HG03280 (cell line): Measurements from ENCODE around the gene FBXL20.
"Not testable (repeated sequence)": the region's sequence is repeated elsewhere in the genome, so short reads cannot be mapped to it uniquely, and the experiment has no call there.

Experiments
- ATAC-seq: cut with Tn5 transposase; IDR thresholded peaks from one replicate; pipeline ENCODE4 v1.9.1; 2021; ENCODE audit warnings: mild to moderate bottlenecking, moderate library complexity; ENCODE audit not compliant: unreplicated experiment

Gene FBXL20, protein sequence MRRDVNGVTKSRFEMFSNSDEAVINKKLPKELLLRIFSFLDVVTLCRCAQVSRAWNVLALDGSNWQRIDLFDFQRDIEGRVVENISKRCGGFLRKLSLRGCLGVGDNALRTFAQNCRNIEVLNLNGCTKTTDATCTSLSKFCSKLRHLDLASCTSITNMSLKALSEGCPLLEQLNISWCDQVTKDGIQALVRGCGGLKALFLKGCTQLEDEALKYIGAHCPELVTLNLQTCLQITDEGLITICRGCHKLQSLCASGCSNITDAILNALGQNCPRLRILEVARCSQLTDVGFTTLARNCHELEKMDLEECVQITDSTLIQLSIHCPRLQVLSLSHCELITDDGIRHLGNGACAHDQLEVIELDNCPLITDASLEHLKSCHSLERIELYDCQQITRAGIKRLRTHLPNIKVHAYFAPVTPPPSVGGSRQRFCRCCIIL

DNA sequence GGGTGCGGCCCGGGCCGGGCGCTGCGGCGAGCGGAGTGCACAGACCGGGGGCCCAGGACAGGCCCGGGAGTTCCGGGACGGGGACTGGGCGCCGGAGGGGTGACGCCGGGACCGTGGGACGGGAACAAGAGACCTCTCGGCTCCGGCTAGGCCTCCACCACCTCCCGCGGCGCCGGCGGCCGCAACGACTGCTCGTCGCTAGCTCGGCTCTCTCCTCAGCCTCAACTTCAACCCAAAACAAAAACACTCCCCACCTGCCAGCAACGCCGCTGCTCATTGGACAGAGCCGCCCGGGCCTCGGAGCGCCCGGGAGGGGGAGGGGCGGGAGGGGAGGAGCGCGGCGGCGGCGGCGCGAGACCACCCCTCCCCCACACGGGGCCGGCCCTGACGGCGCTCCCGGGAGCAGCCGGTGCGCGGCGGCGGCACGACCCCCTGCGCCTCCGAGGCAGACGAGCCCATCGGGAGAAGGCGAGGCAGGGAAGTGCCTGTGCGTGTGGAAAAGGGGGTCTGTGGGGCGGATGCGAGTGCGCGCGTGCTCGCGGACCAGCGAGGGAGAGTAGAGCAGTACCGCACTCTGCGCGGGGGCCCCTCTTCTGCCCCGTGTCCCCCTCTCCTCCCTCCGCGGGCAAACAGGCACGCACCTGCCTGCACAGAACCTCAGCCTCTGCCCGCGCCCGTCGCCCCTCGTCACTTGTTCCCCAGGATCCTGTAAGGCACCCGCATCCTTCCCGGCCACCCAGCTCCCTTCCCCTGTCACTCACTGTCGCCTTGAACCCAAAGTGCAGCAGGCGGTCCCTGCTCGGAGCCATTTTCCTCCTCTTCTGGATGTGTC is at the start of gene FBXL20:
Gene FBXL20 (minus strand): TSS at position 215 of the 832 bp plus-strand sequence. CDS start 224 bp downstream, outside the sequence.
- peak; percentile 71 for ATAC-seq

GRCh38 chr17:39450847-39451581 is 49.6 kb upstream of the FBXL20 start, which contains the start of gene MED1:
MED1 (minus strand) TSS chr17:39451263; CDS start chr17:39451062, 201 bp downstream.
- peak; percentile 96 for ATAC-seq

- ATAC-seq: no peak
Measured at GRCh38 chr17:39450051-39450450, 48.6 kb upstream of the FBXL20 start.

DNA sequence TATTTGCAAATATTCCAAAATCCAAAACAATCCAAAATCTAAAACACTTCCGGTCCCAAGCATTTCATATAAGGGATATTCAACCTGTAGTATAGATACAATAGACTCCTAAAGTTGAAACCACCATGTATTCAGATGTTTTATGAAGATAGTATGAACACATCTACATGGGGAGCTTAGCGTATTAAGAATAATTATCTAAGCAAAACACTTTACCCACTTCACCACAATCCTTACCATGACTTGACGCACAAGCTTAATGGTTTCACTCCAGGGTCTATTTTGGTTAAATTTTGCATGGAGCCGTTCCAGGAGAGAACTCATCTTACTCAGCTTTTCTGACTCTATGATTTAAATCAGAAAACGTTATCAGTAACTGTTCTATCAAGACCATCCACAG is 46.1 kb upstream of the FBXL20 start:
- ATAC-seq: no peak

- ATAC-seq: no peak
Measured at GRCh38 chr17:39443326-39443725, 41.9 kb upstream of the FBXL20 start.

DNA sequence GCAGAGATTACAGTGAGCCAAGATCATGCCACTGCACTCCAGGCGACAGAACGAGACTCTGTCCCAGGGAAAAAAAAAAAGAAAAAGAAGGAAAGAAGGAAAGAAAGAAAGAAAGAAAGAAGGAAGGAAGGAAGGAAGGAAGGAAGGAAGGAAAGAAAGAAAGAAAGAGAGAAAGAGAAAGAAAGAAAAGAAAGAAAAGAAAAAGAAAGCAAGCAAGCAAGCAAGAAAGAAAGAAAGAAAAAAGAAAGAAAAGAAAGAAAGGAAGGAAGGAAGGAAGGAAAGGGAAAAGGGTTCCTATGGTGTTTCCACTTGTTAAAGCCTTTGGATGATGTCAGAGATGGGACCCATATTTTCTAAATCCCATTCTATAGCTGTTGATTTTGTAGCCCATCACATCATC is 38.4 kb upstream of the FBXL20 start:
- not testable (repeated sequence) for ATAC-seq

DNA sequence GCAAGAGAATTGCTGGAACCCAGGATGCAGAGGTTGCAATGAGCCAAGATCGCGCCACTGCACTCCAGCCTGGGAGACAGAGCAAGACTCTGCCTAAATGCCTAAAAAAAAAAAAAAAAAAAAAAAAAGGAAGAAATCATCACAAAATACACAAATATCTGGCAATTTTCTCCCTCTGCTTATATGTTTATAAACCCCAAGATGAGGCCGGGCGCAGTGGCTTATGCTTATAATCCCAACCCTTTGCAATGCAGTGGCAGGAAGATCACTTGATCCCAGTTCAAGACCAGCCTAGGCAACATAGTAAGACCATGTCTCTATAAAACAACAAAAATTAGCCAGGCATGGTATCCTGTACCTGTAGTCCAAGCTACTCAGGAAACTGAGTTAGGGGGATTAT is 28.2 kb upstream of the FBXL20 start:
- ATAC-seq: no peak

DNA sequence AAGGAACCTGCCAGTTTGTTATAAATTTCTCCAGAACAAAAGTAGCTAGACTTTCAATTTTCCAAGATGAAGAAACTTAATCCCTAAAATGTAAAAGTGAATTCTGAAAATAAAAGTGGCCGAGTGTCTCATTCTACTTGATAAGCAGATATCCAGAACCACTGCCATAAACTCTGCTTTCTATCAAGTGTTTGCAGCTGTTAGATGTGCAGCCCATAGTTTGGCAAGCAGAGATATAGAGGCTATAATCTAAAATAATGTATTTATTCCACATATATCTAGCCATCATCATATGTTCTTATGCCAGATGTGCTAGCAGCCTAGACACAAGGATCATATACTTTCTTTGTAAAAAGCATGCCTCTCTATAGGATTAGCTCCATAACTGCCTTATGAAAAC is 14.7 kb upstream of the FBXL20 start:
- ATAC-seq: no peak

GRCh38 chr17:39410279-39410678 is 8.9 kb upstream of the FBXL20 start:
- no peak for ATAC-seq

- ATAC-seq: no peak
Measured at GRCh38 chr17:39408360-39408759, 6.9 kb upstream of the FBXL20 start.

DNA sequence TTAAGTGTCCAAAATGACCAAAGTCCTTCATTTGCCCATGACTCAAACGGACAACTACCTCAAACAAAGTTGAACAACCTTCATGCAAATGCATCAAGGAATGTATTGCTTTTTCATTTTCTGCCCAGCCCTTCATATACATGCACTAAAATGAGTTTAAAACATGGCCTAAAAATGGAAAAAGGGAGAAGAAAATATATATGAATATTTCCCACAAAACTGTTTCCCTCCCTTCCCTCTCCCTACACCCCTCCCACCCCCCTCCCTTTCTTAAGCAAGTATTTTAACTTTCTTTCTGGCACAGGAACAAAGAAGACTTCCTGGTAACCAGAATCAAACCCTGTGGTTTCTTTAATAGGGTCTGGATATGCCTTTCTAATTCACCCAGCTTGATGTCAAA is 5.5 kb upstream of the FBXL20 start:
- ATAC-seq: no peak

DNA sequence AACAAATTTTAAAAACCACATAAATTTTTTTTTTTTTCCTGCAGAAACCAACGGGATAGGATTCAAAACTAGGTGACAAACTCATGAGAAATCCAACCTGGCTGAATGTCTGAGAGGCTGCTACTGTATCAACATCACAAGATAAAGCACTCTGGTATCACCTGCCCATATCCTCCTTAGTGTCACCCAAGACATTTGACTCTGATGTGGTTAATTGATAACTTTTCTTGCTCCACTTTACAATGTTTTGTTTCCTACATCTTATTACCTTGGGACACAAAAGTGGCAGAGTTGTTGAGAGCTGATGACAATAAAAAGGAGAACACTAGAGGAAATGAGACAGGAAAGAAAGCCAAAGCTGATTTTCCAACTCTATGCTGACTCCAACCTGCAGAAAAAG is 4.0 kb upstream of the FBXL20 start:
- ATAC-seq: no peak

DNA sequence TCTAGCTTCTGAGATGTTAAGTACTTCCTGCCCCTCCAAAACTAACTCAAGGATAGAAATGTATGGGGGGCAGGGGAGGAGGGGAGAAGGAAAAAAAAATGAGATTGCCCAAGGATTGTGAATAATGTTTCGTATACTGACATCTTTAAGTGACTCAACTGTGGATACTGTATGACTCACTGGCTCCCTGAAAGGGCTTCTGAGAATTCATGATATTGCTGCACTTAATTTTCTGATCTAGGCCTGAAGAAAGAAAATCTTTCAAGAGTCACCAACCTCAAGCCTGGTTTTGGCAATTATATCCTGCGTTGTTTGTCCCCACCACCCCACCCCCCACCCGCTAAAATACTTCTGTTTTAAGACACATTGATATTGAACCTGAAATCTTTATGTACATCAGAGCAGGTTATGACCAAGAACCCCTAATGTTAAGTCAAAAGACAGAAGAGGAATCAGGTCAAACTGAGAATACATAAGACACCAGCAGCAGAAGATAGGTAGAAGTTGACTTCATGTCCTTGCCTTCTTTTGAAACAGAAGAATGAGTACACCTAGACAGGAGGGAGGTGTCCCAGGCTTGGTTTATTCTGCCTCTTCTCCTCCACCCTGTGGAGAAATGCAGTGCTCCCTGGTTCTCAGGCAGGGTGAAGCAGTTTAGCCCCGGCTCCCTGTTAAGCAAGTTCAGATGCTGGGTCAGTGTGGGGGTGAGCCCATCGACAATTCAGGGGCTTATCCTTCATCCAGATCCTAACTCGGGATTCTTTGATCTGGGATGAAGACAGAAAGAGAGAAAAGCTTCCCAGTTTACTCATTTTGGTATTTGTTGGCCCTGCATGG is 3.3 kb upstream of the FBXL20 start:
- ATAC-seq: no peak

DNA sequence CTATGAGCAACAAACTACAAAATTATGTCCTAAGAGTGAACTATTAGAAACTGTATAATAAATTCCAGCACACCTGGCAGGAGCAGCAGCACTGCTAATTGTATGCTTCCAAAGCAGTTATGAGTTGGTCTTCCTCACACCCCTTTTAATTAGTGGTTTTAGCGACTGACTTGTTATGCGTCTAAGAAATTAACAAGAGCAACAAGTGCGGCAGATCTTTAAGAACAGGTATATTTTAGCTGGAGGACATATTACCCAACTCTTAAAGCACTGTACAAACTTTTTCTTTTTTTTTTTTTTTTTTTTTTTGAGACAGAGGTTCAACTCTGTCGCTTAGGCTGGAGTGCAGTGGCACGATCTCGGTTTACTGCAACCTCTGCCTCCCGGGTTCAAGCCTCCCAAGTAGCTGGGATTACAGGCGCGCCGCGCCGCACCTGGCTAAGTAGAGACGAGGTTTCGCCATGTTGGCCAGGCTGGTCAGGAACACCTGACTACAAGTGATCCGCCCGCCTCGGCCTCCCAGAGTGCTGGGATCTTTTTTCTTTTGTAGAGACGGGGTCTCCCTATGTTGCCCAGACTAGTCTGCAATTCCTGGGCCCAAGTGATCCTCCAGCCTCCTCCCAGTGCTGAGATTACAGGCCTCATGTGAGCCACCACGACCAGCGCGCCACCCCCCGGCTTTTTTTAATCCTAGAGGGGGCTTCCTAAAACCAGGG is 1.6 kb upstream of the FBXL20 start:
- ATAC-seq: no peak

- peak; percentile 63 for ATAC-seq
Measured at GRCh38 chr17:39402244-39402889, 941 bp upstream of the FBXL20 start.

GRCh38 chr17:39400547-39401411 is 647 bp downstream of the FBXL20 start:
- peak; percentile 4 for ATAC-seq

GRCh38 chr17:39399791-39400190 is 1.6 kb downstream of the FBXL20 start:
- no peak for ATAC-seq

DNA sequence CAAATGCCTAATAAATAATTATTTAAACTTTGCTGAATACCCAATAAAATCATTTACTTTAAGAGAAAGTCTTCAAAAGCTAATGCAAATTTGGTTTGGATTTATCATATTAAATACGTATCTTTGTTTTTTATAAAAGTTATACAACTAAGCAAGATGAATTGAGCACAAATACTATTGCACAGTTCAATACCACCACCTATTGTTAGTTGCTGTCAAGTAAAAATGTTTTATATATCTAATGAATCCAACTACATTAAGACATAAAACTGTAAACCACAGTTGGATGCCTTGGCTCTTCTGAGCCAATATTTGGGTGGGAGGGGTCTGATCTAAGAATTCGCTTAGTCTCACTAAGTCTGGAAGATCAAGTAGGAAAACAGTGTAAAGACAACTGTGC is 7.7 kb downstream of the FBXL20 start:
- ATAC-seq: no peak
